NCI-H128 (cell line): Measurements from ENCODE around the gene POMT2.

Source experiments
- DNase-seq: peaks from one replicate; lab custom pipeline; 2025; ENCODE audit not compliant: unreplicated experiment; lab: John Stamatoyannopoulos, UW

POMT2 gene

DNA sequence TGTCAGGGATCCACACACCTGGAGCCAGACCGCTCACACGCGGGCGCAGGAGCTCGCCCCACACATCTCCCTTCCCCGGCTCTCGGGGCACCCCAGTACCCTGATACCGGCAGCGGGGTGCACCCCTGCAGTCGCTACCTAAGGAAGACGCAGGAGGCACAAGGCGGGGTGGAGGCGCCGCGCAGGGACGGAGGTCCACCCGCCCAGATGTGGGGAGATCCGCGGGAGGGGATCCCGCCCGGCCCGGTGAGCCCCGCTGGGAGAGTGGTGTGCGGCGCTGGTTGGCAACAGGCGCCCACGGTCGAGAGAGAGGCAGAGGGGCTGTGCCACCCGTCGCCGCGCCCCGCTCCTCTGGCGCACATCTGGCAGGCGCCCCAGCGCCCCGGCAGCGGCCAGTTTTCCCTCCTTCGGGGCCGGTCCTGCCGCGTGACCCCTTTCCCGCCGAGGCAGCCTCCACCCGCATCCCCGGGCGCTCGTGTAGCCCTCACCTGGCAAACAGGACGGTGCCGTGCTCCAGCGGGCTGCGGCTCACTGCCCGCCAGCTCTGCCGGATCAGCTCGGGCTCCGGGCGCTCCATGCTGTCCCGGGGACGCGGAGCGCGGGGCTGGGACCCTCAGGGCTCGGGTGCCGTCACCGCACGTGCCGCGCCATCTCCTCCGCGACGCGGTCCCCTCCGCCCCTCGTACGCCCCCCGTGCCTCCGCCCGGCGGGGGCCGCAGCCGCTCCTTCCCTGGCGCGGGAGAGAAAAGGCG, 50.1 kb downstream of the POMT2 start:
- DNase-seq: no peak

DNA sequence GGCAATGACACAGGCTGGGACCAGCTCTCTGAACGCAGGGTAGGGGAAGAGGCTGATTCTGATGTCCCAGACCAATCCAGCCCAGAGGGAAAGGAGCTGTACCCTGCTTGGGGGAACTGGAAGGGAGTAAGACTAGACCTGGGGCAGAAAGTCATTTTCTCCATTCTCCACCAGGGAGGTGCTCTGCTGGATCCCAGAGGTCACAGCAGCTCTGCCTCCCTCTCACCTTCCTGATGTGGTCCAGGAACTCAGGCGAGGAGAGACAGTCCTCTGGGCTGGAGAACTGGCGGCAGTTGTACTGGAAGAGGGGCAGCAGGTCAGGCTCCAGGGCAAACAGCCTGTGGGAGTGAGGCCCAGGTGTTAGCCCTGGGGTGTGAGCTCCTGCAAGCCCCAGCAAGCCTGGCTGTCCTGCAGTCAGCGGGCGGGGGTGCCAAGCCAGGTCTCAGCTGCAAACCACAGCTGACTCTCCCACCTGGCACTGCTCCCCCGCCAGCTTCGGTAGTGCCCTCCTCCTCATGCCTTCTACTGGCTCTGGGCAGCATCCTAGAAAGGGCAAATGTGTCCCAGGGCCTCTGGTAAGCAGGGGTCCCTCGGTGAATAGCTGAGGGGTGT, 51.6 kb downstream of the POMT2 start:
- no peak for DNase-seq

DNA sequence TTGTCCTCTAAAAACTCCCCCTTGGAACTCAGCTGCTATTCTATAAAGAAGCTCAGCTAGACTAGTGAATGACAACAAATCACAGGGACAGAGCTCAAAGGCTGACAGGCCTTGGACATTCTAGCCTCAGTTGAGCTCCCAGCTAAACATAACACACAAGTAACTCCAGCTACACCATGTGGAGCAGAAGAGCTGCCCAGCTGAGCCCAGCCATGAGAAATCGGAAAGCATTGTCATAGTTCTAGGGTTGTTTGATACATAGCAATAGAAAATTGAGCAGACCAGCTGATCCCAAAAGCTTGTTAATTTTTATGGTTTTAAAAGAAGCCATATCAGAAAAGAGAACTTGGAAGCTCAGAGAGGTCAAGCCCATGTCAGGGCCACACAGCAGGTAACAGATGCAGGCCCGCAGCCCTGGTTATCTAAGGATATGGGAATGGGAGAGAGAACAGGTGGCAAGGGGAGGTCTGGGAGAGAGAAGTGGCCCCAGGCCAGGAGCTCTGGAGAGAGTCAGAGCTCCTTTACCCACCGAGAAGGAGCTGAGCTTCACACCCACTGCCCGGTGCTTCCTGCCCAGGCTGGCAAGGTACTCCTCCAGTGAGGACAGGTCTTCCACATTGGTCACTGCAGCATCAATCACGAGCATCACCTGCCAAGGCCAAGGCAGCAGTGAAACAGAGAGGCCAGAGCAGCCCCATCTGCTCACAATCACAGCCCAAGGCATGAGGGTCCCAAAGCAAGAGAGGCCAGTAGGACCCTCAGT, 52.6 kb downstream of the POMT2 start:
- no peak for DNase-seq

DNA sequence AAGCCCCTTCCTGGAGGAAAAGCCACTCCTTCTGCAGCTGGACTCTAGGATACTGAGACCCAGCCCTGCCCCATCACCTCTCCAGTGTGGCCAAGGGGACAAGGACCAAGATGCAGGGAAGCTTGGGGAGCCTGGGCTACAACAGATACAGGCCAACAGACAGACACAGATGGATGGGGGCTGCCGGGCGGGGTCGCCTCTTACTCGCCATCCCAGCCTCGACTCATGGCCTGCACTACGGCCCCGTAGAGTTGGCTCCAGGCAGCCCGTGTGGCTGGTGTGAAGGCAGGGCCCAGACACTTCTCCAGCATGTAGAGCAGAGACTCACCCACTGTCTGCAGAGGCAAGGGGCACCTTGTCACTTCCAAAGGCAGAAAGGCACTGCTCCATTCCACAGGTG, 54.3 kb downstream of the POMT2 start:
- DNase-seq: no peak

DNA sequence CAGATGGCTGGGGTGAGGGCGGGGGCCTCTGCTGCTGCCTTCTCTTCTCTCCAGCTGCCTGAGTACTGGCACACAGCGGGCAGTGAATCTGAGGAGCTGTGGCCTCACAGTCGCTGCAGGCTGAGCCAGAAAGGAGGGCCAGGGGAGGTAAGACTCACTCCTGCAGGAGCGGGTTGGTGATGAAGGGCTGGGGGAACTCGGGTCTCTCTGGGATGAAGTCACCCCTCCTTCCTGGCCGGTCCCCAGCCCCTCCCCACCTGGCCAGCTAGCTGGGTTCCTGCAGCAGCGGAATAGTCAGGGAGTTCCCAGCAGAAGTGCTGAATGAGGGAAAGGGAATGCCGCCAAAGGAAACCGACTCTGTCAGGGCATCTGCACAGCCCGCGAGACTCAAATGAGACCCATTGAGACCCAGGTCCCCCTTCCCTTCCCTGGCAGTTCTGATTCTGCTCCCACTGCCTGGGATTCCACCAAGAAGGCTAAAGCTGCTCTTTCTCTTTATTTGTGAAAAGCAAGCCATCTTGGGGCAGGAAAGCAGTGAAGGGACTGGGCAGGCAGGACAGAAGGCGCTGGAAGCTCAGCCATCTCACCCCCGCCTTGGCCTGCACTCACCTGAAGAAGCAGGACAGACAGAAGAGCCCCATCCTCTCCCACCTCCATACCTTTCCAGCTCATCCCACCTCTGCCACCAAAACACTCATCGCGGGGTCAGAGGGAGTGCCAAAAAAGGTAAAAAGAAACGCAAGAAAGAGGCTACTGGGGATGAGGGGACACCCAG, 54.9 kb downstream of the POMT2 start:
- no peak for DNase-seq

DNA sequence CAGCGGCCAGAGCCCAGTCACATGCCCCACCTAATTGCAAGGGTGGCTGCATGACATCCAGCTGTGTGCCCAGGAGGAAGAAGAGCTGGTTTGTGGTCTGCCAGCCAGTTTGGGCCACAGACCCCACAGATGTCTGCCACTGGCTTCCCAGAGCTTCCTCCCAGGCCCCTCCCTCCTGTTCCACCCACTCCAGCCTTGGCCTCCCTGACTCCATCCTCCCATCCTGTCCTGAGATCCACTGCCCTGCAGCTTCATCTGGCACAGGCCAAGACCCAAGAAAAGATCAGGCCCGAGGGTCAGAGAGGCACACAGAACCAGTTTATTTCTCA, 55.5 kb downstream of the POMT2 start:
- DNase-seq: no peak

DNA sequence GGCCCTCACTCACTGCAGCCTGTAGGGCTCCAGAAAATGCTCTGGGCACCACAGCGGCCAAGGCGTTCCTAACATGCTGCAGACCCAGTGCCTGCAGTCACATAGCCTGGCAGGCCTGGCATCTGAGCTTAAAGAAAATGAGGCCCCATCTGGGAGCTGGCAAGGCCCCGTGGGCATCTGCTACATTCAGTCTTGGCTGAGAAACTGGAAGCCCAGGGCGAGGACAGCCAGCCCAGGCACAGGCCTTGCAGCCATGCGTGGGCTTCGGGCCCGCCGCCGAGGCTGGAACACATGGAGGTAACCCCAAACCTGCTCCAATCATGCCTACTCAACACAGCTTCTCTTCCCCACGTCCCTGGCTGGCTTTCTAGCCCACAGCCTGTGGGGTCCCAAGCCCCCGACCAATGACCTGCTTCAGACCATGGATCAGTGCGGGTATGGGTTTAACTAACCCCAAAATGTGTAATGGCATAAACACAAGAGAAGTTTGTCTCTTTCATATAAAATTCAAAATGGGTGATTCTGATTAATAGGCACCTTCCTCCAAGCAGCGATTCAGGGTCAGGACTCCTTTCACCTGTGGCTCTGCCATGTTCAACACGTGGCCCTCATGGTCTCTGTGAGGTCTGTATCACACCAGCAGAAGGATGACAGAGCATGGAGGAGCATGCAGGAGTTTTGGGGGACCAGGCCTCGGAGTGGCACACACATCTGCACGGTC, 56.1 kb downstream of the POMT2 start:
- DNase-seq: no peak

DNA sequence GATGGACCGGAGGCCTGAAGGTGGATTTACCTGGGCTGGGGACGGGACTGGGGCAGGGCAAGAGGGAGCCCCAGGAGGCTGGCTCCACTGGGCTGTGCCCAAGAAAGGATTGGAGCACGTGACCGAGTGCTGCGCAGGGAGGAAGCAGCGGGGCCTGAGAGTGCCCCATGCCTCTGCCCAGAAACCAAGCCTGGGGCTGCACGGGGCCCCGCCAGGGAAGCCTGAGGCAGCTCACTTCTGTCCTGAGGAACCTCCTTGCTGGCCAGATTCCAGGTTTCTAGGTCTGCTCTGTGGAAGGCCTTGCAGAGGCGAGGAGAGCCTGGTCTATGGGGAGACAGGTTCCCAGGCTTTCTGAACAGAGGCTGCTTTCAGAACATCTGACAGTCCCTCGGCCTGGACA, 60.1 kb downstream of the POMT2 start:
- no peak for DNase-seq

DNA sequence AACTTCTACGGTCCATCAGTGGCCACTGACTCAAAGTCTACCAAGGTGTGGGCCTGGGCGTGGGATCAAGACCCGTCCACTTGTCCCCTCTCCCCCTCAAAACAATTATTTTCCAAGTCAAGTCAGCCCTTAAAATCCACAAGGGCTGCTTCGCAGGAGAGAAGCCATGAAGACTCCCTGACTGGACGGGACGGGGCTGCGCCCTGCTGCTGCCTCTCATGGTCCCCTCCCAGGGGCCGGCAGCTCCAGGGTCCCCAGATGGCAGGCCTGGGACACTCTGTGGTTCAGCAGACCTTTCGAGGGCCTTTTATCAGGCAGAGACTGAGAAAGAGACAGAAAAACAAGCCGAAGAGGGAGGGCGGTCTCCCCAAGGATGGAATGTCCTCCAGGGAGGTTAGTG, 60.5 kb downstream of the POMT2 start:
- DNase-seq: no peak

DNA sequence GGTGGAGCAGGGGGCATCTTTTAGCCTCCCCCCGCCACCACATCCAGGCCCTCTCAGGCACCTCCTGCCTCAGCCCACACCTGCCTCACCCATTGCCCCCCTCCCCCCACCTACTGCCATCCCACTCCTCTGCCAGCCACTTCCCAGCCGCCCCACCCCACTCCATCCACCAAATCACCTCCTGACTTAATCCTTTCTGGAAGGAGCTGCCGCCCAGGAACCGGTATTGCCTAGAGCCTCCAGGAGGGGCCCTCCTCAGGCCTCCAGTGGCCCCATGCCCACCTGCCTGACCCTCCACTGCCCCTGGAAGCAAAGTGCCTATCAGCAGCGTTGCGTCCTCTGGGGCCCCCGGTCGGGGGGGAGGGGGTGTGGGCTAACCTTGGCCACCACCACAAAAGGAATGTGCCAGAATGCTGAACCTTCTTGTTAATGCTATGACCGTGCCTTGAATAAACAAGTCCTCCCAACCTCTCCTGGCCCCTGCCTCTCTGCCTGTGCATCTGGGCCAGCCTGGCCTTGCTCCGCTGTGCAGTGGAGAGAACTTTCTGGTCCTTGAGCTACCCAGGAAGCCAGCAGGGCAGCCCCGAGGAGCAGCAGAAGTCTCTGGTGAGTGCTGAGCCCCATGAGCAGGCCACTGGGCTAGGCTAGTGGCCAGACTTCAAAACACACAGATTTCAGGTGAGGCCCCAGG, 61.5 kb downstream of the POMT2 start:
- DNase-seq: no peak

DNA sequence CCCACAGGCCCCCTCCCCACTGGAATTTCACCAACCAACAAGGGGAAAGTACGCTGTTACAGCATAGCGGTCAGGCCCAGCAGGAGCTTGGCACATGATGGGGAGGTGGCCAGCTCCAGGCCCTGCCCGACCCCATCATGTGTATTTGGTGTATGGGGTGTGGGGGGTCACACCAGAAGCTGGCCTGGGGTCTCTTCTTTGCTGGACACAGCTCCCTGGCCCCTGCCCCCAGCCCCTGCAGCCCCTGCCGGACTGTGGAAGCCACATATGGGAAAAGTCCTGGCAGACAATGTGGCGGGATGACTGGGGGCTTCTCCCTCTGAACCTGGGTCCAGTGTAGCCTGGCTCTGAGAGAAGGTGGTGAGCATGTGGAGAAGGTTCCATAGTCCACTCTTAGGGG, 62.1 kb downstream of the POMT2 start:
- DNase-seq: no peak

DNA sequence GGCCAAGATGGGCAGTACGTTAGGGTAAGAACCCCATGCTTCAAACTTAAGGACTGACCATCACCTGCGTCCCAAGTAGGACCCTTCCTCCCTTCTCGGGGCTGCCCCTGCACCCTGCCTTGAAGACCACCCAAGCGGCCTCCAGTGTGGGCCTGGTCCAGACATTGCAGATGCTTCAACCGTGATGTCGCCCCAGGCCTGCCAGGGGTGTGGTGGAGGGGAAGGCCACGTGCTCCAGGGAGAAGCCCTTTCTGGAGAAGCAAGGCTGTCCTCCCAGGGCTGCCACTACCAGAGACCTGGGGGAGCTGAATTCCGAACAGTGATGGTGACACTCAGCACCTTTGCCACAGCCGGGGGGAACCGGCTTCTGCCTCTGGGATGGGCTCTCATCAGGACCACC, 63.0 kb downstream of the POMT2 start:
- no peak for DNase-seq

DNA sequence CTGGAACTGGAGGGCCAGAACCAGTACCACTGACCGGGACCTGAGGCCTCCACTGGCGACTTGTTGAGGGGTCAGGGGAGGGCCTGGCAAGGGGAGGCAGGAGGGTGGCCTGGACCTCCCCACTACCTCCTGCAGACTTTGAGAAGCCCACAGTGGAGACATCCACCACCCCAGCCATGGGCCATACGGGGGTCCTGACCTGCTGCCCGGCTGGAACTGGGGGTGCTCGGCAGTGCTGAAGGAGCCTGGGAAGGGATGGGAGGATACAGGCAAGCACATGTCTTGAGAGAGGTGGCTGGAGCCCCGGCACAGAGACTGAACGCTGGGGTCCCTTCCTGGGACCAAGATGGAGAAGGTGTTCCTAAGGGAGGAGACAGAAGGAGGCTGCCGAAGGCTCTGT, 64.0 kb downstream of the POMT2 start:
- no peak for DNase-seq

DNA sequence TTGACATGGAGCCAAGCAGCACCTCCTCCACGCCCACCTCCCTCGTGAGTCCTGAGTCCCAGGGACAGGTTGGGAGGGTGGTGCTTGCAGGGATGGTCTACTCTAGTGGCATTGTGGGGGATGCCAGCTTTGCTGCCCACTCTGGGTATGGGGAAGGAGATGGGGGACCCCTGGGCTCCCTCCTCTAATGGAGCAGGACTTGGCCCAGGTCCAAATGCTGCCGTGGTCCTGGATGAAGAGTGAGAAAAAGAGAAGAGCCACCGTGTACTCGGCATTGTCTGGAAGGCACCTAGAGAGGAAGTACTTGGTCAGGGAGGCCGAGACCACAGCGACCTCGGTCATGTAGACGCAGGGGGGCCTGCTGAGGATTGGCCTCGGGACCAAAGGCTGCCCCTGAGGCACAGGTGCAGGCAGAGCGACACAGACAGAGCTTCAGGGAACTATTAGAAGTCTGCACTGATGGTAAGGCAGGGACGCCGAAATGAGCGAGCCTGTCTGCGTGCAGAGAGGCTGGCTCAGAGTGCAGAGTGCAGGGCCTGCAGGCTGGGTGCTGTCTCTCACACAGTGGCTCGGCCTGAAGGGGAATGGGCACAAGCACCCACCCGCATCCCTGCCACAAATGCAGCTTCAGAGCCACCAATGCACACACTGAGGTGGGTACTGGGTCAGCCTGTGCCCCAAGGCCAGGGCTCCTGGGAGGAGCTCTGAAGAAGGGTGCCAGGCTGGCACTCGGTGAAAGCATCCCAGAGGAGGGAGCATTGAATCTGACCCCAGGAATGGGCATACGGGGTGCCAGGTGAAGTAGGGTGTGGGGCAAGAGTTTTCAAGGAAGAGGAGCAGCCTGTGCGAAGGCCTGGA, 67.1 kb downstream of the POMT2 start:
- DNase-seq: no peak

DNA sequence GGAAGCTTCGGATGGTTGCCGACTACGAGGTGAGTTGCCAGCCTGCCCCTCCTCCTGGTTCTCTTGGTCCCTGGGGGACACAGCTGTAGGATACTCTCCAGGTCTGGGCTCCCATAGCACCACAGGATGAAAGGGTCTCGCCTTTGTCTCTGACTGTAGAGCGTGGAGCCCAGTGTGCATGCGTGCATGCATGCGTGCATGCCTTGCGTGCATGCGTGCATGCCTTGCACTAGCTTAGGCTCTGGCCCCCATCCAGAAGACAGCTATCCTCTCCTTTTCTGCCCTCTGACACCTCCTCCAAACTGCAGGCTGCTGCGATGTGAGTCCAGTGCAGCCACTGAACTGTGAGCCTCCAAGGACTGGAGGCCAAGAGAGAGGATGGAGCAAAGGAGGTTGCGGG, 68.8 kb downstream of the POMT2 start:
- DNase-seq: no peak

DNA sequence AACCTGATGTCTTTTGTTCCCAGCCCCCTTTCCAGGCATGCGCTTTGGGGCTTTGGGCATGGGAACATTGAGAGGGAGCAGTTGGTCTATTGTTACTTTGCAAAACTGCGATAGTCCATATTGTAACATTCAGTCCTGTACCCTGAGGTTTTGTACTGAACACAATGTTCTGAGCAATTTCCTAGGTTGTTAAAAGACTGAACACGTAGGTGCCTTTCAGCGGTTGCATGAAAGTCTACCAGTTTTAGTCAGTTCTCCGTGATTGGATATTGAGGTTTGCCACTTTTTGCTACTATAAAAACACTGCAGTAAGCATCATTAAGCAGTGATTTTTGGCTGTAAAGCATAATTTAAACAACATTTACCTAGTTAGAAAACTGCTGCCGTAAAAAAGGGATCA, 69.8 kb downstream of the POMT2 start:
- no peak for DNase-seq

DNA sequence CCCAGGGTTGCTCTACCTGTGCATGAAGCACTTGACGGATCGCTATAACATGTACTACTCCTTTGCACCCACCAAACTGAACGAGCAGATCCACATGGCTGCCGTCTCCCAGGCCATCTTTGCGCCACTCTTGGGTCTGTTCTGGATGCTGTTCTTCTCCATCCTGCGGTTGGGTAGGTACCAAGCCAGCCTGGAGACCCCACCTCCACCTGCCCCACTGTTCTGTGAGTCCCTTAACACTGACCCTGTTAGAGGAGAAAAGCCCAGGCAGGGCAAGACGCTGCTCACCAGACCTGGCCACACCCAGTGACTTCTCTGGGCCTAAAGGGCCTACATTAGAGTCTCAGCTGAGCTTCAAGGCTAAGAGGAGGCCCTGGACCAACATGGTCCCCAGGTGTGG, 71.4 kb downstream of the POMT2 start:
- DNase-seq: no peak

DNA sequence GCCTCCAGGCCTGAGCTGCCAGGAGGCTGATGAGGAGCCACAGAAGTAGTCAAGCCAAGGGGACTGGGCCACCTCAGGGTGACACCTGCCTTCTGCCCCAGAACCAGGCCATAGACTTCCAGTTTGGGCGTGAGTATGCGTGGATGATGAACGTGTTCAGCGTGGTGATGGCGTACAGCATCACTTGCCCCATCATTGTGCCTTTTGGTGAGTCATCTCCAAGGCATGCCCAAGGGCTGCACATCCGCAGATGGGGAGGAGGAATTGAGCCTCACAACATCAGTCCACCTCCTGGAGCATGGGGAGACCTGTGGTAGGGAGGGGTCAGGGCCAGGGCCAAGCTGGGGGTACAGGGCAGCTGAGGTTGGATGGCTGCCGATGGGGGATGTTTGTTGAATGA, 72.0 kb downstream of the POMT2 start:
- DNase-seq: no peak

DNA sequence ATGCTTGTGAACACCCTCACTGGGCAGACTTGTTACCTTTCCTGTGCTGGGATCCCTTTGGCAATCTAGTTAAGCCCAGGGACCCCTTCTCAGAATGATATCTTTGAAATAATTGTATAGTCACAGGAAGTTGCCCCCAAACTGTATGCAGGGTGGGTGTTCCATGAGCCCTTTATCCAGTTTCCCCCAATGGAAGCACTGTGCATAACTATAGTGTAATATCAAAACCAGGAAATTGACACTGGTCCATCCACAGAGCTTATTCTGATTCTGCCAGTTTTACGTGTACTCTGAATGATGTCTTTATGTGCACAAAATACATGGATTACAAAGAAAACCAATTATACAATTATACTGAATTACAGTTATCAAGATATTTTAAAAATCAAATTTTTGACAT, 73.9 kb downstream of the POMT2 start:
- DNase-seq: no peak

DNA sequence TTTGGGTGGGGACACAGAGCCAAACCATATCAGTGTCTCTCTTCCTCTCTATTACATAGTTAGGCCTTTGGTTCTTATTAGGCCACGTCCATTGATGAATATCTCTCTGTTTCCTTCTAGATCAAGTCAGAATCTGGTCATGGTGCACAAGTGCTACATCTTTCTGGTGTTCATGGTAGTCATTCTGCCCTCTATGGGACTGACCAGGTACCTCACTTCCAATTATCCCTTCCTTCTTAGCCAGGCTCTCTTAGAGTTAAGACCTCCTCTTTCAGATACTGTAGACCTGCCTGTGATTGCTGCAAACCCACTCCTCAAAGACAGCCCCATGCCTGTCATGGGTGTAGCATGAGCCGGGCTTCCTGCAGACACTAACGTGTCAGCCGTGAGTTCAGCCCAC, 74.9 kb downstream of the POMT2 start:
- no peak for DNase-seq
